ENCODE measurements around the gene TEAD2.
"Not testable (repeated sequence)": the region's sequence is repeated elsewhere in the genome, so short reads cannot be mapped to it uniquely, and the experiment has no call there.

The TEAD2 gene

GRCh38 chr19:49383599-49383998, 21.4 kb upstream of the TEAD2 start:
- no peak for DNase-seq

- DNase-seq = no peak
Observed at GRCh38 chr19:49382639-49383038, 20.4 kb upstream of the TEAD2 start.

DNA sequence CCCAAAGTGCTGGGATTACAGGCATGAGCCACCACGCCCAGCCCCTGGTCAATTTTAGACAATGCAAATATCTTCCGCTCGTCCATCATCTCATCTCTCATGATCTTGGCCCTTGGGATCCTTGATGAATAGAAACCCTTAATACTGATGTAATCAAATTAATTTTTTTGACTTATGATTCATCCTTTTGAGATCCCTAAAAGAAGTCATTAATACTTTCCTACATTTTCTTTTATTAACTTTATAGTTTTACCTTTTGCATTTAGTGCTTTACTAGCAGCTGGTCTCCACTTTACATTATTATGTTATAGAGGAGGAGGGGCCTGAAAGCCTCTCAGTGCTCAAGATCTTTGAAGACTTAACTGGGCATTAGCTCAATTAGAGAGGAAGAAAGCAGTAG, 18.2 kb upstream of the TEAD2 start:
- no peak for DNase-seq

- DNase-seq = no peak
Observed at GRCh38 chr19:49378512-49378911, 16.3 kb upstream of the TEAD2 start.

DNA sequence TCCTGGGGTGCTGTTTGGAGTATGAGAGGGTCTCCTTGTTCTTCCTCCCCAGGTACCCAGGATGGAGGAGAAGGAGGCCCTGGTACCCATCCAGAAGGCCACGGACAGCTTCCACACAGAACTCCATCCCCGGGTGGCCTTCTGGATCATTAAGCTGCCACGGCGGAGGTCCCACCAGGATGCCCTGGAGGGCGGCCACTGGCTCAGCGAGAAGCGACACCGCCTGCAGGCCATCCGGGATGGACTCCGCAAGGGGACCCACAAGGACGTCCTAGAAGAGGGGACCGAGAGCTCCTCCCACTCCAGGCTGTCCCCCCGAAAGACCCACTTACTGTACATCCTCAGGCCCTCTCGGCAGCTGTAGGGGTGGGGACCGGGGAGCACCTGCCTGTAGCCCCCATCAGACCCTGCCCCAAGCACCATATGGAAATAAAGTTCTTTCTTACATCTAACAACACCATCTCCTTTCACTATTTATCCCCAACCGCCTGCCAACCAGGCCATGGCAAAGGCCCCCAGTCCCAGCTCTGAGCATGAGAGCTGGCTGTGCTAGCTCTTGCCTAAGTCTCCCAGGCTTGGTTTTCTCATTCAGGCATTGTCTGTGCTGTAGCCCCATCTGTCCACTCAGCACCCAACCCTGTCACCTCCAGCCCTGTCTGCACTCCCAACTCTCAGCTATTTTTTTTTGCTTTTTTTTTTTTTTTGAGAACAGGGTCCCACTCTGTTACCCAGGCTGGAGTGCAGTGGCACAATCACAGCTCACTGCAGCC, 12.6 kb upstream of the TEAD2 start:
- DNase-seq = no peak

GRCh38 chr19:49373174-49373573, 11.0 kb upstream of the TEAD2 start:
- DNase-seq = not testable (repeated sequence)

- no peak for DNase-seq
Observed at GRCh38 chr19:49371184-49371583, 9.0 kb upstream of the TEAD2 start.

DNA sequence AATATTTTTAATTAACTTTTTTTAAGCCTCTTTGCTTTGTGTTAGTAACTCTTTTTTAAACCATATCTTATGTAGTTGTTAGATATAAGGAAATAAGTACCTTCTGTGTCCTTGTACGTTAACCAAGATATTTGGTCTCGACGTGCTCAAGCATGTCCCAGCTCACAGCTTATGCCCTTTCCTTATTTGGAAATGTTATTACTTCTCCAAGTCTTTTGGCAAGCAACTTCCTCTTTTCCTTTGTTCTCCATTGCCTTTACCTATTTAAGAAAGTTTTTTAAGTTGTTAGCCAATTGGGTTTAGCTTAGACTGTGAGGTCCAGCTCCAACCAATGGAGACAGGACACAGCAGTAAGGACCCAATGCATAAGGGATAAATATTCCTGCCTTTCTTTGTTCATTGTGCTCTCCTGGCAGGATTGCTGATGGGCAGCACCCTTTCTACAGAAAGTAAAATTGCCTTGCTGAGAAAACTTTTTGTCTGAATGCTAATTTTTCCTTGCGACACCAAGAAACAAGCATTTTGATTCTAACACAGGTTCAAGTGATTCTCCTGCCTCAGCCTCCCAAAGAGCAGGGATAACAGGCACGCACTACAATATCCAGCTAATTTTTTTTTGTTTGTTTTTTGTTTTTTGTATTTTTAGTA, 6.6 kb upstream of the TEAD2 start:
- DNase-seq = no peak

DNA sequence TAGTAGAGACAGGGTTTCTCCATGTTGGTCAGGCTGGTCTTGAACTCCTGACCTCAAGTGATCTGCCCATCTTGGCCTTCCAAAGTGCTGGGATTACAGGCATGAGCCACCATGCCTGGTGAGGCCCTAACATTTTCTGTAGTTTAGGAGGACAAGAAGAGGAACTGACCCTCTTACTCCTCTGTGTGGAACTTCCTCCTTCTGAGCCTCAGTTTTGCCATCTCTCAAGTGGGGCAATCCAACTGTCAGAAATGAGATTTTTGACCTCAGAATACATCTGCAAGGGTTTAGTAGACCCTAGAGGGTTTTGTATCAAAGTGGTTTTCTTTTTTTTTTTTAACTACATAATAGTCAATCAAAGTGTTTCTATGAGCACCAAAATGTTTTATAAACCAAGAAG, 3.9 kb upstream of the TEAD2 start:
- no peak for DNase-seq

DNA sequence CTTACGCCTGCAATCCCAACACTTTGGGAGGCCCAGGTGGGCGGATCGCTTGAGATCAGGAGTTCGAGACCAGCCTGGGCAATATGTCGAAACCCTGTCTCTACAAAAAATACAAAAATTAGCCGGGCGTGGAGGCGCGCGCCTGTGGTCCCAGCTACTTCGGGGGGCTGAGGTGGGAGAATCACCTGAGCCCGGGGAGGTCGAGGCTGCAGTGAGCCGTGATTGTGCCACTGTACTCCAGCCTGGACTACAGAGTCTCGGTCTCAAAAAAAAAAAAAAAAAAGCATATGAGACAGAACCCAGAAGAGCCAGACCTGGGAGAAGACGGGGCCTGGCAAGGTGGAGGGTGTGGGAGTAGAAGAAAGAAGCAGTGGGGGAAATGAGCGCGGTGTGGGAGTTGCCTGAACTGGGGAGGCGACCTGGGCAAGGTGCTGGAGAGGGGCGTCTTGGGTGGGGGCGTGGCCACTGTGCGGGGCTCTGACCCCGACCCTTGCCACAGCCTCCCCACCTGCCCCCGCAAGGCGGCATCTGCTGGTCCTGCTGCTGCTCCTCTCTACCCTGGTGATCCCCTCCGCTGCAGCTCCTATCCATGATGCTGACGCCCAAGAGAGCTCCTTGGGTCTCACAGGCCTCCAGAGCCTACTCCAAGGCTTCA, 2.0 kb upstream of the TEAD2 start:
- DNase-seq = no peak

GRCh38 chr19:49363268-49364082, 1.3 kb upstream of the TEAD2 start, which contains the start of gene DKKL1:
DKKL1 (plus strand) TSS chr19:49363877; CDS start chr19:49363999, 122 bp downstream.
- peak; percentile 99 for DNase-seq

DNA sequence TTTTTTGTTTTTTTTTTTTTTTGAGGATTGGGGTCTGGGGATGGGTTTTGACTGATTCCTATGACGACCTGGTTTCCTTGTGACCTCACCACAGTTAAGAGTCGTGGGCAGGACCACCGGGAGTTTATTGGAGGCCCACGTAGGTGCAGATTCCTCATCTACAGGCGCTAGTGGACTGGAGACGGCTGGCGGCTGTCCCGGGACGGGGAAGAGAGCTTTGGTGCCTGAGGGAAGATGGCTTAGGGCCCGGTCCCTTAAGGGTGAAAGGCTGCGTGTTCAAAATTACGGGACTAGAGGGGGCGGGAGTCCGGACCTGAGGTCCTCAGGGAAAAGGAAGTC, 682 bp upstream of the TEAD2 start:
- peak; percentile 47 for DNase-seq

DNA sequence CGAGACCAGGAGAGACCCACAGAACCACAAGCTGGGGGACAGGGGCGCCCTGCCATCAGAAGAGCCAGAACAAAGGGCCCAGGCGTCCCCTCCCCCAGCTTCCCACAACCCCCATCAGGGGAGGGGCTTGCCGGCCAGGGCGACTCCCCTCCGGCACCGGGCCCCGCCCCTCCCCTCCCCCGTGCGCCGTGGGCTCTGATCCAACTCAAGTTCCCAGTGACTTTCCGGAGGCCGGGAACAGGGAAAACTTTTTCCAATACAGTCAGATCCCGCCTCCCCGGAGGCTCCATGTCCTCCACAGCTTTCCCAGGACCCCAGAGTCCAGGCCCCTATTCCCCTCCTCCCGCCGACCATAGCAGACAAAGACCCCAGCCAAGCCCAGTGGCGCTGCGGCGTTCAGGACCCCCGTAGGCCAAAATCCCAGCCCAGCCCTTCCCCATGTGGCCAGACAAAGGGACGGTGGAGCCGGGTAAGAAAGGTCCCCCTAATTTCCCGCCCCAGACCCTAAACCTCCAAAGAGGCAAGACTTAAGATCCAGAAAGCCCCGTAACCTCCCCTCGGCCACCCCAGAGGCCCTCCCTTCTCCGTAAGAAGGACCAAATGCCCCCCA, 673 bp downstream of the TEAD2 start:
- DNase-seq = peak; percentile 94

DNA sequence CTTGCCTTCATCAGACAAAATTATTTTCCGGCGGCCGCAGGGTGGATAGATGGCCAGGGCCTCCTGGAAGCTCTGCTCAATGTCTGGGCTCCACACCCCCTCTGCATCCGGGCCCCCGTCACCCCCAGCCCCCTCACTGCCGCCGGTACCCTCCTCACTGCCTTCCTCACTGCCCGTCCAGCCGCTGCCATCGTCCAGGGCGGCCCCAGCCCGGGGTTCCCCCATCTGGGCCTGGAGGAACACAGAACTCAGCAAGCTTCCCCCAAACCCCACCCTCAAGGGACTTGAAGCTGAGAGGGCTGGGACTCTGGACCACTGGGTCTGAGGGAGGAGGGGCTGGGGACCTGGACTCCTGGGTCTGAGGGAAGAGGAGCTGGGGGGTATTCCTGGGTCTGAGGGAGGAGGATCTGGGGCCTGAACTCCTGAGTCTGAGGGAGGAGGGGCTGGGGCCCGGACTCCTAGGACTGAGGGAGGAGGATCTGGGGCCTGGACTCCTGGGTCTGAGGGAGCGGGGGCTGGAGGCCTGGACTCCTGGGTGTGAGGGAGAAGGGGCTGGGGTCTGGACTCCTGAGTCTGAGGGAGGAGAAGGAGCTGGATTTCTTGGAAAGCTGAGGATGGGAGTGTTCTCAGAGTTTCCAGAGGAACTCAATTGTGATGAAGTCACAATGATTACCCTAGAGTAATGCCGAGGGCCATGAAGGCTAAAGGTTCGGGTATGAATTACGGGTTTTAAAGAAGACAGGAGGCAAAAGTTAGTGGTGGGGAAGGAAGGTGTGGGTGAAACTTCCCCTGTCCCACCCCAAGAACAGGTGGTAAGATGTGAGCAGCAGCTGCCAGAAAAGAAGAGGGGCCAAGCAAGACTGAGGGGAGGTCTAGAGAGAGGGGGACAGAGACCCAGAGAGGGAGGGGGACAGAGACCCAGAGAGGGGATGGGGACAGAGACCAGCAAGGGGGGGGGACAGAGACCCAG, 2.1 kb downstream of the TEAD2 start:
- no peak for DNase-seq

- DNase-seq = no peak
Observed at GRCh38 chr19:49357186-49357585, 5.0 kb downstream of the TEAD2 start.

GRCh38 chr19:49356382-49356781, 5.8 kb downstream of the TEAD2 start:
- DNase-seq = no peak

DNA sequence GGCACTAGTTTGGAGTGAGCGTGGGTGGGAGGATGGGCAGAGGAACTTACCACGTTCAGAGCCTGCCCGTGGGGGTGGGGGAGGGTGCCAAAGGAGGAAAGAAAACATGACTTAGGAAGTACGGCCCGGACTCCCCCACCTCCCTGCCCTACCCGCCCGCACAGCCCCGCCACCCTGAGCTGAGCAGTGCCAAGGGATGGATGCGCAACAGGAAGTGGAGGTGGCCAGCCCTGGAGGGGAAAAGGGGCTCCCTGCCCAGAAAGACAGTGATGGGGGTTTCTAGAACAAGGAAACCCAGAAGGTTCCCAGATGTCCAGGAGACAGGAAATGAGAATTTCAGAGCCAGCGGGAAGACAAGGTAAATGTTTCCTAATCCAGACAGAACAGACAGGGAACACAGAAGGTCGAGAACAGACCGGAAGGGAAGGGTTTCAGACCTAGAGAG, 6.3 kb downstream of the TEAD2 start:
- peak; percentile 36 for DNase-seq

- DNase-seq = no peak
Observed at GRCh38 chr19:49349567-49349966, 12.6 kb downstream of the TEAD2 start.

DNA sequence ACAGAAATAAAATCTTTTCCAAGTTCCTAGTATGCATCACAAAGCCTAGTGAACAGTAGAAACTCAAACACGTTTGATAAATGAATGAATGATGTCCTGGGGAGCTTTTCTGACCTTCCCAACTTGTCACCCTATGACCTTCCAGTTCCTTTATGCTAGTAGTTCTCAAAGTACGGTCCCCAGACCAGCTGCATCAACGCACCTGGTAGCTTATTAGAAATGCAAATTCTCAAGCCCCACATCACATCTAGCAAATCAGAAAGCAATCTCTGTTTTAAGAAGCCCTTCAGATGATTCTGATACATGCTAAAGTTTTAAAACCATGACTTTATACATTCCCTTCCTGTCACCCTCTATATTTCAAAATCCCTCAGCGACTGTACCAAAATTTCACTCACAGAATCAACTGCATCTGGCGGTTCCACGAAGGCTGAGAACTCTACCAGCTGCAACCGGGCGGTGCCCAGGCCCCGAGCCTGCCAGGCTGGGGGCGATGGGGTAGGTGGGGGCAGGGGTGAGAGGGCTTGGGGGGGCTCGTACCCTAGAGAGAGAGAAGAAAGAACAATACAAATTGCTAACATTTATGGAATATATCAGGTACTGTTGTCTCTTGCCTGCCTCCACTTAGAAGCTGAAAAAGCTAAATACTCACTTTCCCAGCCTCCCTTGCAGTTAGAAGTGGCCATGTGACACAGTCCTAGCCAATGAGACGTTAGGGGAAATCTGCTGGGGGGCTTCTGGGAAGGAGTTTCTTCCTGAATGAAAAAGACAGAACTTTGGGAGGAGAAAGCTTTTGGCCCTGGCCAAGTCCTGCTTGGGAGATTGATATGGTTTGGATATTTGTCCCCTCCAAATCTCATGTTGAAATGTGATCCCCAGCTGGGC, 13.7 kb downstream of the TEAD2 start:
- DNase-seq = no peak

GRCh38 chr19:49347835-49348234, 14.4 kb downstream of the TEAD2 start:
- peak; percentile 73 for DNase-seq
